Measurements from ENCODE around the gene NADSYN1. TPM values are rescaled to one million over a fixed set of nuclear protein-coding genes. Genes with fewer than 3 reads are reported as not detected.

NADSYN1 gene
- total RNA-seq, 1 experiment from 2014 or later, result 58.2 TPM

GRCh38 chr11:71537537-71537936 is 84.5 kb downstream of the NADSYN1 start:
- H3K4me1 ChIP-seq (ENCODE audit: control insufficient read depth in 1 of 2, insufficient read depth in 2 of 2, low read length in 2 of 2), result no peaks in the 10 kb centered on the region
- intact Hi-C loops (cut with micrococcal nuclease), result no loop called here

More at GRCh38 chr11:71537537-71537936, 84.5 kb downstream of the NADSYN1 start:
- H3K27ac ChIP-seq (ENCODE audit: low read depth, low read length), result no peak overlapping the region
- no peaks in the 10 kb centered on the region for H3K9me2 ChIP-seq (ENCODE audit: insufficient read depth)
- H3K27me3 ChIP-seq (ENCODE audit: insufficient read depth, low read length), result no peaks in the 10 kb centered on the region
- BruUV-seq (replicated peaks), result no TSS peak
- no peak for DNase-seq (ENCODE audit: low read depth, low spot score)
- H2AFZ ChIP-seq (ENCODE audit: low read depth, low read length, poor library complexity, severe bottlenecking), result no peak overlapping the region
- no peak overlapping the region for H3K9ac ChIP-seq (ENCODE audit: low read length)
- TF ChIP-seq POLR2A (IDR thresholded peaks at IDR 0.05; ENCODE audit: borderline replicate concordance, extremely low read depth, insufficient read depth, insufficient read length) (no peak), SIN3A (IDR thresholded peaks at IDR 0.05; ENCODE audit: low read depth) (no peak), CBX3 (IDR thresholded peaks at IDR 0.05; ENCODE audit: low read depth) (no peak), REST (IDR thresholded peaks at IDR 0.05; ENCODE audit: low read depth) (no peak), YY1 (IDR thresholded peaks at IDR 0.05; ENCODE audit: extremely low read depth, insufficient replicate concordance, low read depth, low read length) (no peak), EGR1 (IDR thresholded peaks at IDR 0.05; ENCODE audit: low read depth) (no peak), EZH2phosphoT487 (IDR thresholded peaks at IDR 0.05; ENCODE audit: borderline replicate concordance) (no peak), EZH2 (IDR thresholded peaks at IDR 0.05) (no peak), SP1 (IDR thresholded peaks at IDR 0.05; ENCODE audit: low read depth) (no peak), ZBTB33 (IDR thresholded peaks at IDR 0.05; ENCODE audit: extremely low read depth, insufficient replicate concordance, low read length) (no peak), TCF7L2 (IDR thresholded peaks at IDR 0.05; ENCODE audit: borderline replicate concordance, extremely low read depth, insufficient read depth, insufficient read length) (no peak), MAX (IDR thresholded peaks at IDR 0.05) (no peak), ZNF274 (IDR thresholded peaks at IDR 0.05; ENCODE audit: low read depth, low read length) (no peak), ELF1 (IDR thresholded peaks at IDR 0.05; ENCODE audit: borderline replicate concordance, low read depth) (no peak), ATF3 (IDR thresholded peaks at IDR 0.05) (no peak)
- CTCF ChIA-PET, result no interaction called here
- POLR2A ChIA-PET, result no interaction called here
- no peaks in the 10 kb centered on the region for H3K79me2 ChIP-seq (ENCODE audit: insufficient read depth, low read length)
- H3K36me3 ChIP-seq (ENCODE audit: control insufficient read depth in 1 of 2, insufficient read depth in 2 of 2, low read length in 2 of 2), result no peaks in the 10 kb centered on the region
- H3K4me2 ChIP-seq (ENCODE audit: low read length), result no peak overlapping the region
- no peaks in the 10 kb centered on the region for H3K9me3 ChIP-seq (ENCODE audit: control insufficient read depth in 1 of 2, insufficient read depth in 1 of 2, low read depth in 1 of 2, low read length in 2 of 2)
- H3K4me3 ChIP-seq (replicated peaks in 1 of 2; ENCODE audit: low read depth in 1 of 2, low read length in 2 of 2), result no peak overlapping the region
- ATAC-seq, result peak; percentile 50; the same call in 1 of the 2 replicates
- H4K20me1 ChIP-seq (ENCODE audit: insufficient read depth), result no peaks in the 10 kb centered on the region
- RAD21 ChIA-PET (ENCODE audit: low non-redundant PET in 1 of 2, low total read pairs in 2 of 2, uncharacterized antibody in 2 of 2, unreplicated experiment in 2 of 2), result no interaction called here

Measured in HCT116 (cell line).